Measurements from ENCODE around the gene NUP43.

DNA sequence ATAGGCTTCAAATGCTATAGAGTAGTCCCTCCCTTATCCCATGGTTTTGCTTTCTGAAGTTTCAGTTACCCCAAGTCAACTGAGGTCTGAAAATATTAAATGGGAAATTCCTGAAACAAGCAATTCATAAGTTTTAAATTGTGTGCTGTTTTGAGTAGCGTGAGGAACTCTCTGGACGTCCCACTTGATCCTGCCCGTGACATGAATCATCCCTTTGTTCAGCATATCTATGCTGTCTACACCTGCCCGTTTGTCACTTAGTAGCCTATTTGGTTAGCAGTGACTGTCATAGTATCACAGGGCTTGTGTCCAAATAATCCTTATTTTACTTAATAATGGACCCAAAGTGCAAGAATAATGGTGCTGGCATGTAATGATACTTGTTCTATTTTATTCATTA is 8.2 kb upstream of the NUP43 start:
- TF ChIP-seq CTCF (IDR thresholded peaks at IDR 0.05; ENCODE audit: low read depth, low read length) (no peak), EZH2phosphoT487 (IDR thresholded peaks at IDR 0.05; ENCODE audit: low read depth) (no peak)

Measured in OCI-LY3 (cell line).